Endothelial cell (in vitro differentiated cells): ENCODE measurements around the gene SLC52A1. TPM values are rescaled to one million over a fixed set of nuclear protein-coding genes. Genes with fewer than 3 reads are reported as not detected.

ENCODE experiments used
- DNase-seq: peaks from one replicate; pipeline ENCODE4 v3.0.0; 2021; ENCODE audit warnings: low spot score
- H3K27ac Mint-ChIP-seq: one replicate; pipeline ENCODE4 v1.8.0; 2021; ENCODE audit warnings: mixed read lengths, inconsistent platforms; ENCODE audit not compliant: unreplicated experiment
- H3K27me3 Mint-ChIP-seq: one replicate; pipeline ENCODE4 v1.8.0; 2021; ENCODE audit warnings: mild to moderate bottlenecking, moderate library complexity, mixed read lengths, inconsistent platforms; ENCODE audit not compliant: unreplicated experiment
- H3K36me3 Mint-ChIP-seq: one replicate; pipeline ENCODE4 v1.8.0; 2021; ENCODE audit warnings: mild to moderate bottlenecking, low read depth, mixed read lengths, inconsistent platforms; ENCODE audit not compliant: unreplicated experiment
- H3K4me1 Mint-ChIP-seq: one replicate; pipeline ENCODE4 v1.8.0; 2021; ENCODE audit warnings: mild to moderate bottlenecking, mixed read lengths, inconsistent platforms; ENCODE audit not compliant: unreplicated experiment
- H3K4me3 Mint-ChIP-seq: one replicate; pipeline ENCODE4 v1.8.0; 2021; ENCODE audit warnings: mild to moderate bottlenecking, mixed read lengths, inconsistent platforms; ENCODE audit not compliant: unreplicated experiment
- H3K9me3 Mint-ChIP-seq: one replicate; pipeline ENCODE4 v1.8.0; 2021; ENCODE audit warnings: mixed read lengths, inconsistent platforms; ENCODE audit not compliant: unreplicated experiment
- CTCF ChIP-seq: fragments of 200-600 bp; sonication (generic); IDR thresholded peaks from one replicate; pipeline ENCODE4 v1.5.0; 2021; ENCODE audit warnings: antibody characterized with exemption; ENCODE audit not compliant: unreplicated experiment
- total RNA-seq: library from RNA; stranded (reverse); fragmentation: NEBNext Ultra II Directional; extraction: Animal tissue kit (Norgen Biotek cat#: 25700); gene quantifications from one replicate; pipeline ENCODE4 v1.2.1, GENCODE V29; 2021; ENCODE audit not compliant: unreplicated experiment

SLC52A1 gene
- total RNA-seq, 1 donor from 2014 or later = 0.21 TPM

DNA sequence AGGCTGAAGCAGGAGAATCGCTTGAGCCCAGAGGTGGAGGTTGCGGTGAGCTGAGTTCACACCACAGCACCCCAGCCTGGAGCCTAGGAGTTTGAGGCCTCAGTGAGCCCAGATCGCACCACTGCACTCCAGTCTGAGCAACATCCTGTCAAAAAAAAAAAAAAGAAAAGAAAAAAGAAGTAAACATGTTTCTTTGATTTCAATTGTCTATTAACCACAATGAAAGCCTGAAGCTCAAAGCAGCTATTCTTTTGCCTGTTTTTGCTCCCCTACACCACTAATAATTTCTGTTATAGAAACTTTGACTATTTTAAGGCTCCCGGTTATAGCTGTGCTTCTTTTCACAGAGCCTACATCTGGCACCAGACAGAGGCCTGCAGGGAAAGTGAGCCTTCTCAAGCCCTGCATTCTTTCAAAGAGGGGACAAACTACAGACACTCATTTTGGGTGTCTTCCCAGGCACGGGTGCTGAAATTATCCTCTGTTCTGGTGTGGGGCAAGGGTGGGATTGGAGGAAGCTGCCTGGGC, 14.2 kb upstream of the SLC52A1 start:
- peaks cover 12% of the 10 kb centered on the region for H3K4me1 Mint-ChIP-seq
- H3K36me3 Mint-ChIP-seq = no peaks in the 10 kb centered on the region
- H3K4me3 Mint-ChIP-seq = peak overlapping the region; percentile 51
- H3K9me3 Mint-ChIP-seq = no peaks in the 10 kb centered on the region
- H3K27ac Mint-ChIP-seq = peak overlapping the region; percentile 98
- peaks cover 2% of the 10 kb centered on the region for H3K27me3 Mint-ChIP-seq
- DNase-seq = no peak
- no peak for TF ChIP-seq CTCF

DNA sequence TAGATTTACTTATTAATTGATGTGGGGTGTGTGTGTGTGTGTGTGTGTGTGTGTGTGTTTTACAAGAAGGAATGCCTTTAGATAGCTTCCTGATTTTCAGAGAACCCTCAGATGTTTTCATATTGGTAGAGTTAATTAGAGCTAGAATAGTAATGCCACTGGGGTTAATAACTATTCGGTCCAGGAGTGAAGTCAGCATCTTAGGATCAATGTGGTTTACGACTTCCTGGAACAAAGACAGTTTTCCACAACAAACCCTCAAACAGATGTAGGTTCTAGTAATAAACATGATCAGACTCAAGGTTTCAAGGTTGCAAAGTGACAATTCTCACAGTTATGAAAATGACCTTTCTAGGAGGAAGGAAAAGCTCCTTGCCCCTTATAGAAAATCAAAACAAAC, 12.2 kb upstream of the SLC52A1 start:
- peaks cover 2% of the 10 kb centered on the region for H3K27me3 Mint-ChIP-seq
- H3K9me3 Mint-ChIP-seq = no peaks in the 10 kb centered on the region
- no peak overlapping the region for H3K4me3 Mint-ChIP-seq
- no peak for TF ChIP-seq CTCF
- no peak for DNase-seq
- no peak overlapping the region for H3K27ac Mint-ChIP-seq
- no peaks in the 10 kb centered on the region for H3K36me3 Mint-ChIP-seq
- H3K4me1 Mint-ChIP-seq = peaks cover 12% of the 10 kb centered on the region

GRCh38 chr17:5045496-5045895, 10.3 kb upstream of the SLC52A1 start:
- H3K4me3 Mint-ChIP-seq = no peak overlapping the region
- TF ChIP-seq CTCF = no peak
- H3K27me3 Mint-ChIP-seq = peaks cover 2% of the 10 kb centered on the region
- H3K9me3 Mint-ChIP-seq = no peaks in the 10 kb centered on the region
- H3K36me3 Mint-ChIP-seq = no peaks in the 10 kb centered on the region
- no peak overlapping the region for H3K27ac Mint-ChIP-seq
- peaks cover 15% of the 10 kb centered on the region for H3K4me1 Mint-ChIP-seq
- no peak for DNase-seq

DNA sequence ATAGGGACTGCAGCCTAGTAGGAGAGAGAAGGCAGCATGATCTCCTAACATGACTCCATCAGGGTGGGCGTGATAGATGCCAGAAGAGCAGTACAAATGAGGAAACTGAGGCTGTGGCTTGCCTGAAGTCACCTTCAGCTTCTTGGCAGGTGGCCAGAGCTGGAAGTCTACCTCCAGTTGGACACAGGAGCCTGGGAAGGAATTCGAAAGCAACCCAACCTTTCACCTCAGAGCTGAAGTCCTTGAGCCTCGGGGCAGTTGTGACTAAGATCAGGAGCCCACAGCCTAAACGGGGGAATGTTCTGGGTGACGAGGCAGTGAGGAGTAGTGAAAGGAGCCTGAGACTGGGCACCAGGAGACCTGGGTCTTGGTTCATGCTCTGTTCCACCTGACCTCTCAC, 9.4 kb upstream of the SLC52A1 start:
- Mint-ChIP-seq H3K27ac (no peak overlapping the region), H3K27me3 (peaks cover 2% of the 10 kb centered on the region), H3K36me3 (no peaks in the 10 kb centered on the region), H3K4me1 (peaks cover 8% of the 10 kb centered on the region), H3K4me3 (no peak overlapping the region), H3K9me3 (no peaks in the 10 kb centered on the region)
- no peak for DNase-seq
- TF ChIP-seq CTCF = no peak

DNA sequence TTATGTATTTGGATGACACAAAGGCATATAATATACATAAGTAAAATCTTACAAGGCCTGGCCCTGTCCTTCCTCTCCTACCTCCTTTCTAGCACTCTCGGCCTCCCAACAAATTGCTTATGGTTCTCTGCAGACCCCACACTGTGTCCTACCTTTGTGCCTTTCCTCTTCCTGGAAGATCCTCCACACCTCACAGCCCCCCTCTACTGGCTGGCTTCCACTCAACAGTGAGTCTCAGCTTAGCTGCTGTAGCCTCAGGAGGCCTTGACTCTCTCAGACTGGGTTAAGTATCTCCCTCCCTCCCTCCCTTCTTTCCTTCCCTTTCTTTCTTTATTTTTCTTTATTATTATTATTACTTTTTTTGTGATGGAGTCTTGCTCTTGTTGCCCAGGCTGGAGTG, 8.3 kb upstream of the SLC52A1 start:
- no peak overlapping the region for H3K4me3 Mint-ChIP-seq
- no peak overlapping the region for H3K27ac Mint-ChIP-seq
- no peak for DNase-seq
- H3K9me3 Mint-ChIP-seq = no peaks in the 10 kb centered on the region
- peaks cover 2% of the 10 kb centered on the region for H3K27me3 Mint-ChIP-seq
- TF ChIP-seq CTCF = no peak
- H3K4me1 Mint-ChIP-seq = peaks cover 2% of the 10 kb centered on the region
- no peaks in the 10 kb centered on the region for H3K36me3 Mint-ChIP-seq
